Measurements from ENCODE around the gene COX7A2L. TPM values are rescaled to one million over a fixed set of nuclear protein-coding genes. Genes with fewer than 3 reads are reported as not detected.

COX7A2L gene
- total RNA-seq, 1 donor from 2014 or later: 126 TPM

GRCh38 chr2:42364658-42365057 lies 3.6 kb upstream of the COX7A2L start:
- Histone ChIP-seq H3K79me2 (ENCODE audit: insufficient read depth, low read length) (peaks cover 14% of the 10 kb centered on the region), H3K9ac (ENCODE audit: low read length) (no peak overlapping the region), H3K9me3 (ENCODE audit: insufficient read depth, low read depth, low read length) (no peaks in the 10 kb centered on the region), H4K20me1 (ENCODE audit: insufficient read depth, low read length) (peaks cover 7% of the 10 kb centered on the region), H3K4me3 (ENCODE audit: insufficient read depth, low read depth, low read length) (no peak overlapping the region), H3K27me3 (ENCODE audit: insufficient read depth, low read length) (peaks cover 9% of the 10 kb centered on the region), H2AFZ (ENCODE audit: low read depth, low read length) (no peak overlapping the region), H3K36me3 (ENCODE audit: insufficient read depth, low read length) (no peaks in the 10 kb centered on the region), H3K4me2 (ENCODE audit: low read length) (no peak overlapping the region), H3K4me1 (ENCODE audit: insufficient read depth, low read length) (peaks cover 6% of the 10 kb centered on the region), H3K27ac (ENCODE audit: low read depth, low read length) (no peak overlapping the region)
- H3K4me1 Mint-ChIP-seq (ENCODE audit: low read depth, unreplicated experiment): no peaks in the 10 kb centered on the region
- DNase-seq (ENCODE audit: low read depth) (no peak), FAIRE-seq (no peak)
- no peaks in the 10 kb centered on the region for H3K9me3 Mint-ChIP-seq (ENCODE audit: unreplicated experiment)
- TF ChIP-seq EZH2 (IDR thresholded peaks at IDR 0.05; ENCODE audit: insufficient read depth, low read length): no peak
- TF ChIP-seq CTCF (IDR thresholded peaks at IDR 0.05; ENCODE audit: insufficient read depth, low read depth, low read length): no peak
- no peaks in the 10 kb centered on the region for H3K36me3 Mint-ChIP-seq (ENCODE audit: low read depth, unreplicated experiment)
- no peaks in the 10 kb centered on the region for H3K27me3 Mint-ChIP-seq (ENCODE audit: low read depth, unreplicated experiment)
- H3K4me3 Mint-ChIP-seq (ENCODE audit: unreplicated experiment): no peak overlapping the region
- no peak overlapping the region for H3K27ac Mint-ChIP-seq (ENCODE audit: unreplicated experiment)

- Mint-ChIP-seq H3K9me3 (ENCODE audit: unreplicated experiment) (no peaks in the 10 kb centered on the region), H3K27me3 (ENCODE audit: low read depth, unreplicated experiment) (no peaks in the 10 kb centered on the region), H3K36me3 (ENCODE audit: low read depth, unreplicated experiment) (no peaks in the 10 kb centered on the region), H3K27ac (ENCODE audit: unreplicated experiment) (no peak overlapping the region), H3K4me3 (ENCODE audit: unreplicated experiment) (no peak overlapping the region), H3K4me1 (ENCODE audit: low read depth, unreplicated experiment) (peaks cover 4% of the 10 kb centered on the region)
- Histone ChIP-seq H3K27me3 (ENCODE audit: insufficient read depth, low read length) (peaks cover 9% of the 10 kb centered on the region), H3K4me1 (ENCODE audit: insufficient read depth, low read length) (peaks cover 10% of the 10 kb centered on the region), H3K4me2 (ENCODE audit: low read length) (no peak overlapping the region), H2AFZ (ENCODE audit: low read depth, low read length) (no peak overlapping the region), H3K9me3 (ENCODE audit: insufficient read depth, low read depth, low read length) (no peaks in the 10 kb centered on the region), H3K9ac (ENCODE audit: low read length) (no peak overlapping the region), H3K4me3 (ENCODE audit: insufficient read depth, low read depth, low read length) (no peak overlapping the region), H3K27ac (ENCODE audit: low read depth, low read length) (no peak overlapping the region), H3K79me2 (ENCODE audit: insufficient read depth, low read length) (peaks cover 26% of the 10 kb centered on the region), H4K20me1 (ENCODE audit: insufficient read depth, low read length) (peaks cover 18% of the 10 kb centered on the region), H3K36me3 (ENCODE audit: insufficient read depth, low read length) (no peaks in the 10 kb centered on the region)
- DNase-seq (ENCODE audit: low read depth) (no peak), FAIRE-seq (no peak)
- TF ChIP-seq EZH2 (IDR thresholded peaks at IDR 0.05; ENCODE audit: insufficient read depth, low read length): no peak
- TF ChIP-seq CTCF (IDR thresholded peaks at IDR 0.05; ENCODE audit: insufficient read depth, low read depth, low read length): no peak
Measured at GRCh38 chr2:42363413-42363812, 2.4 kb upstream of the COX7A2L start.

- TF ChIP-seq EZH2 (IDR thresholded peaks at IDR 0.05; ENCODE audit: insufficient read depth, low read length): no peak
- no peak for TF ChIP-seq CTCF (IDR thresholded peaks at IDR 0.05; ENCODE audit: insufficient read depth, low read depth, low read length)
- Histone ChIP-seq H3K4me1 (ENCODE audit: insufficient read depth, low read length) (peaks cover 10% of the 10 kb centered on the region), H2AFZ (ENCODE audit: low read depth, low read length) (peak overlapping the region; percentile 59), H3K27me3 (ENCODE audit: insufficient read depth, low read length) (peaks cover 3% of the 10 kb centered on the region), H3K27ac (ENCODE audit: low read depth, low read length) (no peak overlapping the region), H4K20me1 (ENCODE audit: insufficient read depth, low read length) (peaks cover 34% of the 10 kb centered on the region), H3K4me2 (ENCODE audit: low read length) (peak overlapping the region; percentile 98), H3K9me3 (ENCODE audit: insufficient read depth, low read depth, low read length) (no peaks in the 10 kb centered on the region), H3K9ac (ENCODE audit: low read length) (peak overlapping the region; percentile 58), H3K4me3 (ENCODE audit: insufficient read depth, low read depth, low read length) (peak overlapping the region; percentile 44), H3K36me3 (ENCODE audit: insufficient read depth, low read length) (no peaks in the 10 kb centered on the region), H3K79me2 (ENCODE audit: insufficient read depth, low read length) (peaks cover 42% of the 10 kb centered on the region)
- H3K4me3 Mint-ChIP-seq (ENCODE audit: unreplicated experiment): peak overlapping the region; percentile 95
- no peaks in the 10 kb centered on the region for H3K9me3 Mint-ChIP-seq (ENCODE audit: unreplicated experiment)
- DNase-seq (ENCODE audit: low read depth) (no peak), FAIRE-seq (no peak)
- peak overlapping the region; percentile 96 for H3K27ac Mint-ChIP-seq (ENCODE audit: unreplicated experiment)
- H3K27me3 Mint-ChIP-seq (ENCODE audit: low read depth, unreplicated experiment): no peaks in the 10 kb centered on the region
- peaks cover 8% of the 10 kb centered on the region for H3K4me1 Mint-ChIP-seq (ENCODE audit: low read depth, unreplicated experiment)
- no peaks in the 10 kb centered on the region for H3K36me3 Mint-ChIP-seq (ENCODE audit: low read depth, unreplicated experiment)
Measured at GRCh38 chr2:42361728-42362283, 789 bp upstream of the COX7A2L start.
